Neural progenitor cell (in vitro differentiated cells): Measurements from ENCODE around the gene NBEA. TPM values are rescaled to one million over a fixed set of nuclear protein-coding genes. Genes with fewer than 3 reads are reported as not detected.
A peak's percentile ranks its signal among the peaks of the same experiment; 100 is the strongest.

Experiments
- DNase-seq: peaks from one replicate; pipeline ENCODE4 v3.0.0-alpha.2; 2016; ENCODE audit warnings: low spot score
- H2AFZ ChIP-seq: fragments of 200-600 bp; sonication (generic); replicated peaks from 2 replicates; pipeline ENCODE4 v1.6.1; 2016; ENCODE audit warnings: antibody characterized with exemption
- H3F3A ChIP-seq: fragments of 200-600 bp; sonication (generic); 2 replicates; pipeline ENCODE4 v1.6.1; 2016; ENCODE audit warnings: antibody characterized with exemption, low read depth
- H3K27ac ChIP-seq: fragments of 200-600 bp; sonication (generic); 2 replicates; pipeline ENCODE4 v1.5.1; 2016; ENCODE audit warnings: mild to moderate bottlenecking
- H3K27me3 ChIP-seq: fragments of 200-600 bp; sonication (generic); 2 replicates; pipeline ENCODE4 v1.6.1; 2016; ENCODE audit warnings: mild to moderate bottlenecking, moderate library complexity
- H3K36me3 ChIP-seq: fragments of 200-600 bp; sonication (generic); 2 replicates; pipeline ENCODE4 v1.5.1; 2016
- H3K4me1 ChIP-seq: fragments of 200-600 bp; sonication (generic); 2 replicates; pipeline ENCODE4 v1.6.1; 2016; ENCODE audit warnings: mixed run types
- H3K4me2 ChIP-seq: fragments of 200-600 bp; sonication (generic); 2 replicates; pipeline ENCODE4 v1.6.1; 2016
- H3K4me3 ChIP-seq: fragments of 200-600 bp; sonication (generic); 2 replicates; pipeline ENCODE4 v1.5.1; 2016
- H3K79me2 ChIP-seq: fragments of 200-600 bp; sonication (generic); 2 replicates; pipeline ENCODE4 v1.6.1; 2016; ENCODE audit warnings: low read depth
- H3K9ac ChIP-seq: fragments of 200-600 bp; sonication (generic); 2 replicates; pipeline ENCODE4 v1.6.1; 2016
- H3K9me3 ChIP-seq: fragments of 200-600 bp; sonication (generic); 2 replicates; pipeline ENCODE4 v1.5.1; 2016; ENCODE audit warnings: low read depth
- H4K20me1 ChIP-seq: fragments of 200-600 bp; sonication (generic); 2 replicates; pipeline ENCODE4 v1.6.1; 2016; ENCODE audit warnings: low read depth
- H3K27ac Mint-ChIP-seq: 3 replicates; pipeline ENCODE4 v1.8.0; 2021; ENCODE audit warnings: mixed read lengths
- H3K27me3 Mint-ChIP-seq: 2 replicates; pipeline ENCODE4 v1.8.0; 2022; ENCODE audit warnings: low read depth, mild to moderate bottlenecking, inconsistent platforms, moderate library complexity, mixed read lengths; ENCODE audit not compliant: insufficient read depth
- H3K36me3 Mint-ChIP-seq: 3 replicates; pipeline ENCODE4 v1.8.0; 2021; ENCODE audit warnings: mixed read lengths
- H3K4me1 Mint-ChIP-seq: 3 replicates; pipeline ENCODE4 v1.8.0; 2021; ENCODE audit warnings: mixed read lengths
- H3K4me3 Mint-ChIP-seq: 3 replicates; pipeline ENCODE4 v1.8.0; 2021; ENCODE audit warnings: mild to moderate bottlenecking, moderate library complexity, mixed read lengths
- H3K9me3 Mint-ChIP-seq: 3 replicates; pipeline ENCODE4 v1.8.0; 2020; ENCODE audit warnings: mixed read lengths
- CTCF ChIP-seq: fragments of 200-600 bp; sonication (generic); IDR thresholded peaks from 2 replicates; pipeline ENCODE4 v1.5.1; 2017; ENCODE audit warnings: antibody characterized with exemption, mild to moderate bottlenecking
- EZH2 ChIP-seq: fragments of 200-600 bp; sonication (generic); IDR thresholded peaks from 2 replicates; pipeline ENCODE4 v1.6.1; 2017; ENCODE audit warnings: antibody characterized with exemption, mild to moderate bottlenecking, moderate library complexity
- EZH2phosphoT487 ChIP-seq: fragments of 200-600 bp; sonication (generic); IDR thresholded peaks from 2 replicates; pipeline ENCODE4 v1.6.1; 2017; ENCODE audit warnings: antibody characterized with exemption
- small RNA-seq: library from RNA; depleted of rRNA; stranded (forward); fragments of <200 nt; gene quantifications from one replicate; pipeline ENCODE3, GENCODE V24; 2015
- total RNA-seq: library from RNA; depleted of rRNA; stranded (reverse); fragments of >200 nt; gene quantifications from 2 replicates; pipeline ENCODE4 v1.2.3, GENCODE V29; 2015; ENCODE audit warnings: low replicate concordance

Gene NBEA
- total RNA-seq, 1 donor from 2014 or later: 31.0 TPM

- TF ChIP-seq EZH2 (no peak), CTCF (peak; percentile 98), EZH2phosphoT487 (no peak)
- Histone ChIP-seq H3F3A (no peaks in the 10 kb centered on the region), H3K27me3 (no peaks in the 10 kb centered on the region), H3K4me3 (no peak overlapping the region), H3K27ac (no peak overlapping the region), H3K79me2 (no peaks in the 10 kb centered on the region), H4K20me1 (no peaks in the 10 kb centered on the region), H2AFZ (peak overlapping the region; percentile 38), H3K36me3 (no peaks in the 10 kb centered on the region), H3K4me2 (peak overlapping the region; percentile 50), H3K9ac (no peak overlapping the region), H3K9me3 (no peaks in the 10 kb centered on the region), H3K4me1 (no peaks in the 10 kb centered on the region)
- Mint-ChIP-seq H3K9me3 (no peaks in the 10 kb centered on the region), H3K27ac (no peak overlapping the region), H3K36me3 (no peaks in the 10 kb centered on the region), H3K4me1 (peaks cover 13% of the 10 kb centered on the region), H3K27me3 (peaks cover 6% of the 10 kb centered on the region), H3K4me3 (peak overlapping the region; percentile 43)
- DNase-seq: peak; percentile 80
Measured at GRCh38 chr13:35720690-35721554, 778.9 kb downstream of the NBEA start.

Small RNAs within 50 kb of the gene (small RNA-seq; reads per million reads assigned to genes)
- gene RF00017: not detected
